ENCODE measurements around the gene ZDHHC16. TPM values are rescaled to one million over a fixed set of nuclear protein-coding genes. Genes with fewer than 3 reads are reported as not detected.

The ZDHHC16 gene
- total RNA-seq, 1 donor from 2014 or later: 41.4 TPM

DNA sequence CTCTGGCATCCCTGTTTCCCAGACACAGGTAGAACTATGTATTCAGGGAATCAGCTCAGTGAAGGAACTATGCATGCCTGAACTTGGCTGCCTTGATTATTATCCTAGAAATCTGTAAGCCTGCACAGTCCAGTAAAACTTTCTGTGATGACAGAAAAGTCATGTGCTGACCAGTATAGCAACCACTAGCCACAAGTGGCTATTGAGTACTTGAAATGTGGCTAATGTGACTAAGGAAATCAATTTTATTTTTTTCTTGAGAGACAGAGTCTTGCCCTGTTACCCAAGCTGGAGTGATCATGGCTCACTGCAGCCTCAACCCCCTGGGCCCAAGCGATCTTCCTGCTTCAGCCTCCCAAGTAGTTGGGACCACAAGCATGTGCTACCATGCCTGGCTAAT, 3.7 kb upstream of the ZDHHC16 start:
- Mint-ChIP-seq H3K27ac (no peak overlapping the region), H3K4me3 (no peak overlapping the region), H3K27me3 (ENCODE audit: low read depth) (no peaks in the 10 kb centered on the region), H3K9me3 (no peaks in the 10 kb centered on the region), H3K4me1 (peaks cover 19% of the 10 kb centered on the region), H3K36me3 (peaks cover 13% of the 10 kb centered on the region)
- no peak for TF ChIP-seq CTCF (IDR thresholded peaks at IDR 0.05; ENCODE audit: unreplicated experiment)
- DNase-seq (ENCODE audit: low spot score in 2 of 2, unreplicated experiment in 2 of 2): no peak

DNA sequence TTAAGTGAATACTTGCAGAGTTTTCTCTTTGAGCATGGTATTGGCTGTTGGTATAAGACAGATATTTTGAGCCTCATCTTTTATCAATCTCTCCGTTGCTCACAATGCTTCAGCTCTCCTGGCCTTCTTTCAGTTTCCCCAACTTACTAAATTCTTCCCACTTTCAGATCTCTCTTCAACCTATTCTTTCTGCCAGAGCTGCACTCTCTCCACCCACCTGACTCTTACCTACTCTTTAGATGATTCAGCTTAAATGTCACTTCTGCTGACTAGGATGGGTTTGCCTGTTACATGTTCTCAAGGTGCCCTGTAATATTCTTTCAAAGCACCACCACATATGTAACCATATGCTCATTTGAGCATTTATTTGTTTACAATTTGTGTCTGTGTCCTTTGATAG, 1.8 kb upstream of the ZDHHC16 start:
- no peak overlapping the region for H3K27ac Mint-ChIP-seq
- peaks cover 10% of the 10 kb centered on the region for H3K36me3 Mint-ChIP-seq
- no peak for DNase-seq (ENCODE audit: low spot score in 2 of 2, unreplicated experiment in 2 of 2)
- peaks cover 28% of the 10 kb centered on the region for H3K4me1 Mint-ChIP-seq
- no peak for TF ChIP-seq CTCF (IDR thresholded peaks at IDR 0.05; ENCODE audit: unreplicated experiment)
- peak overlapping the region; percentile 96 for H3K4me3 Mint-ChIP-seq
- H3K27me3 Mint-ChIP-seq (ENCODE audit: low read depth): no peaks in the 10 kb centered on the region
- no peaks in the 10 kb centered on the region for H3K9me3 Mint-ChIP-seq

- Mint-ChIP-seq H3K27me3 (ENCODE audit: low read depth) (no peaks in the 10 kb centered on the region), H3K4me1 (peaks cover 28% of the 10 kb centered on the region), H3K4me3 (peak overlapping the region; percentile 96), H3K9me3 (no peaks in the 10 kb centered on the region), H3K27ac (peak overlapping the region; percentile 89), H3K36me3 (peaks cover 7% of the 10 kb centered on the region)
- TF ChIP-seq CTCF (IDR thresholded peaks at IDR 0.05; ENCODE audit: unreplicated experiment): no peak
- DNase-seq (ENCODE audit: low spot score in 2 of 2, unreplicated experiment in 2 of 2): no peak
Observed at GRCh38 chr10:97445357-97445721, 636 bp upstream of the ZDHHC16 start.

DNA sequence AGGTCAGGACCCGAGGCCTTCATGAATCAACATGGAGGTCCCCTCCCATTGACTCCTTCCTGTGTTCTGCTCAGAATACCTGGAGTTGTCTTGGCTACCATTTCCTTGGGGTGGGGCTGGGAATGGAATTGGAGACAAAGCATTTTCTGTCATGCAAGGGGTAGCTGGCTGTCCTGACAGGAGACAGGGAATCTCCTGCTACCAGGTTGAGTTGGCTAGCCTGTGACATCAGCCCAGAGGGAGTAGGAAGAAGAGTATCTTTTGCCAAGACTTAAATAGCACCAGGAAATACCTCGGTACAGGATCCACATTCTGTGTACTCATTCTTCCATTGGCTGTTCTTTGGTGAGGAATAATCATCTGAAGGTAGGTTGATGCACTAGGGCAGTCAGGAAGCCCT, 4.9 kb downstream of the ZDHHC16 start:
- H3K27me3 Mint-ChIP-seq (ENCODE audit: low read depth): no peaks in the 10 kb centered on the region
- DNase-seq (ENCODE audit: low spot score in 2 of 2, unreplicated experiment in 2 of 2): no peak
- no peak overlapping the region for H3K27ac Mint-ChIP-seq
- TF ChIP-seq CTCF (IDR thresholded peaks at IDR 0.05; ENCODE audit: unreplicated experiment): no peak
- H3K36me3 Mint-ChIP-seq: peaks cover 14% of the 10 kb centered on the region
- no peaks in the 10 kb centered on the region for H3K9me3 Mint-ChIP-seq
- H3K4me3 Mint-ChIP-seq: no peak overlapping the region
- H3K4me1 Mint-ChIP-seq: peaks cover 23% of the 10 kb centered on the region

GRCh38 chr10:97451605-97452004, 5.6 kb downstream of the ZDHHC16 start:
- Mint-ChIP-seq H3K4me1 (peaks cover 19% of the 10 kb centered on the region), H3K9me3 (no peaks in the 10 kb centered on the region), H3K4me3 (no peak overlapping the region), H3K27ac (no peak overlapping the region), H3K36me3 (peaks cover 18% of the 10 kb centered on the region), H3K27me3 (ENCODE audit: low read depth) (no peaks in the 10 kb centered on the region)
- TF ChIP-seq CTCF (IDR thresholded peaks at IDR 0.05; ENCODE audit: unreplicated experiment): no peak
- DNase-seq (ENCODE audit: low spot score in 2 of 2, unreplicated experiment in 2 of 2): no peak

DNA sequence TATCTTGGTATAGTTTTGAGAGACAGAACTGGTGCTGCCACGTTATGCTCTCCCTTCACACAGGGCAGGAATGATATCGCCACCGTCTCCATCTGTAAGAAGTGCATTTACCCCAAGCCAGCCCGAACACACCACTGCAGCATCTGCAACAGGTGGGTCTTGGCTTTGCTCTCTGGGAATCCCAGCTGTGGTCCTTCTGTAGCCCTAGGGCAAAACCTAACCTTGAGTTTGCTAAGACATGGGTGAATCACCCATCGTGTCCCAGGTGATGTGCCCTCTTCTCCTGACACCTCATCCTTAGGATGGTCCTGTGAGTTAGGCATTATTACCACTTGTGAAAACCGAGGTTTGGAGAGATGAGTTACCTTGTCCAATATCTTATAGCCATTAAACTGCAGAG, 6.4 kb downstream of the ZDHHC16 start:
- no peak for DNase-seq (ENCODE audit: low spot score in 2 of 2, unreplicated experiment in 2 of 2)
- no peaks in the 10 kb centered on the region for H3K27me3 Mint-ChIP-seq (ENCODE audit: low read depth)
- H3K4me3 Mint-ChIP-seq: no peak overlapping the region
- no peak for TF ChIP-seq CTCF (IDR thresholded peaks at IDR 0.05; ENCODE audit: unreplicated experiment)
- H3K9me3 Mint-ChIP-seq: no peaks in the 10 kb centered on the region
- peaks cover 11% of the 10 kb centered on the region for H3K4me1 Mint-ChIP-seq
- peaks cover 20% of the 10 kb centered on the region for H3K36me3 Mint-ChIP-seq
- no peak overlapping the region for H3K27ac Mint-ChIP-seq
